Astrocyte of the spinal cord (primary cell): ENCODE data around the gene RLBP1.
A peak's percentile ranks its signal among the peaks of the same experiment; 100 is the strongest.

Experiments
- DNase-seq: peaks from one replicate; pipeline ENCODE4 v3.0.0; 2011; ENCODE audit warnings: low read depth, low spot score
- H3K4me3 ChIP-seq: 2 replicates; pipeline ENCODE4 v1.5.1; 2011; ENCODE audit warnings: low read depth, mild to moderate bottlenecking, low read length, moderate library complexity
- in situ Hi-C: cut with HindIII; loops from 2 replicates; pipeline ENCODE4 v1.10.0; 2017; ENCODE audit warnings: low sequenced_read_pairs
- TF ChIP-seq, protein P1 (sequence below): IDR thresholded peaks from 2 replicates; pipeline ENCODE4 v1.5.1; 2012; ENCODE audit warnings: low read depth, mild to moderate bottlenecking, low read length, inconsistent platforms

Gene RLBP1

DNA sequence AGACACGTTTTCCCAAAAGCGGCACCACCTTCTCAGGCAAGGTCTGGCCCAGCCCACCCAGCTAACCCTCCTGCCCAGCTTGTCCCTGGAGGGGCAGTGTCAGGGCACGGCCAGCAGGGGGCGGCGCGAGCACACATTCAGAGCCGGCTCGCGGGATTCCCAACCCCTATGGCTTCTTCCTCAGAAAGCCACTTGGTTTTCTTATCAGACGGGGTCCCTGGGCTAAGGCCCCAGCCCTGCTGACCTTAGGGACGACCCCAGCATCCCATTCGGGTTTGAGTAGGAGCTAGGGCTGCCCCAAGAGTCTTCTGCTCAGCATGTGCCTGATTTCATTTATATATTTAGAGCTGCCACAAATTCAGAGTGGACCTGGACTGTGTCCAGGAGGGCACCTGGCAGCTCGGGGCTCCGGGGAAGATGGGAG lies 14.5 kb downstream of the RLBP1 start:
- DNase-seq, result peak; percentile 65
- in situ Hi-C loops, result no loop called here
- H3K4me3 ChIP-seq, result no peak overlapping the region
- TF ChIP-seq, protein P1, sequence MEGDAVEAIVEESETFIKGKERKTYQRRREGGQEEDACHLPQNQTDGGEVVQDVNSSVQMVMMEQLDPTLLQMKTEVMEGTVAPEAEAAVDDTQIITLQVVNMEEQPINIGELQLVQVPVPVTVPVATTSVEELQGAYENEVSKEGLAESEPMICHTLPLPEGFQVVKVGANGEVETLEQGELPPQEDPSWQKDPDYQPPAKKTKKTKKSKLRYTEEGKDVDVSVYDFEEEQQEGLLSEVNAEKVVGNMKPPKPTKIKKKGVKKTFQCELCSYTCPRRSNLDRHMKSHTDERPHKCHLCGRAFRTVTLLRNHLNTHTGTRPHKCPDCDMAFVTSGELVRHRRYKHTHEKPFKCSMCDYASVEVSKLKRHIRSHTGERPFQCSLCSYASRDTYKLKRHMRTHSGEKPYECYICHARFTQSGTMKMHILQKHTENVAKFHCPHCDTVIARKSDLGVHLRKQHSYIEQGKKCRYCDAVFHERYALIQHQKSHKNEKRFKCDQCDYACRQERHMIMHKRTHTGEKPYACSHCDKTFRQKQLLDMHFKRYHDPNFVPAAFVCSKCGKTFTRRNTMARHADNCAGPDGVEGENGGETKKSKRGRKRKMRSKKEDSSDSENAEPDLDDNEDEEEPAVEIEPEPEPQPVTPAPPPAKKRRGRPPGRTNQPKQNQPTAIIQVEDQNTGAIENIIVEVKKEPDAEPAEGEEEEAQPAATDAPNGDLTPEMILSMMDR, result peak; percentile 99

GRCh38 chr15:89205991-89206585 lies 15.3 kb downstream of the RLBP1 start:
- no peak for DNase-seq
- in situ Hi-C loops, result no loop called here
- no peak overlapping the region for H3K4me3 ChIP-seq
- TF ChIP-seq, protein P1, result no peak

DNA sequence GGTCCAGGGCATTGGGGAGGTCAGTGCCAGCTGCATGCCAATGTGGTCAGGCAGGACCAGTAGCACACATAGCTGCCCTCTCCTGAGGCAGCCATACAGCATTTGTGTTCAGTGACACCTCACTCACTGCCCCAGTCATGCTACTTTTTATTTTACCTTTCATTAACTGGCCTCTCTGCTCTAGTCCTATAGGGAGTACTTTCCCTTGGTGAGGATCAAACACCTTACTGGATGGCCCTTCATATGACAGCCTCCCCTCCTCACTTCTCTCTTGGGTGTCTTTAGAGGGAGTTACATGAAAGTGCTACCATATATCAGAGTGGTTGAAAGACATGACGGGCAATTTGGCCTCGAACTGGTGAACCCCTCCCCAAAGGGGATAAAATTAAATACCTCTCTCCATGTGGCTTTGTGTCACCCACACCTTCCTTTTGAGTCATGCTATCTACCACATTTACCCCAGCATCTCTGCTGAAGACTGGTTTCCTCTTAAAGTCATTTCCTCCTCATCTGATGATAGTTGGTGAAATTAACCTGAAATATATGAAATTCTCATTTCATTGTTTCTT lies 17.6 kb downstream of the RLBP1 start:
- DNase-seq, result no peak
- TF ChIP-seq, protein P1, result no peak
- in situ Hi-C loops, result no loop called here
- H3K4me3 ChIP-seq, result no peak overlapping the region

- in situ Hi-C loops, result no loop called here
- DNase-seq, result no peak
- no peak overlapping the region for H3K4me3 ChIP-seq
- TF ChIP-seq, protein P1, result no peak
These were observed 19.8 kb downstream of the RLBP1 start for GRCh38 chr15:89201465-89202005.

GRCh38 chr15:89200182-89200581 lies 21.2 kb downstream of the RLBP1 start:
- no peak overlapping the region for H3K4me3 ChIP-seq
- DNase-seq, result no peak
- TF ChIP-seq, protein P1, result no peak
- in situ Hi-C loops, result no loop called here

DNA sequence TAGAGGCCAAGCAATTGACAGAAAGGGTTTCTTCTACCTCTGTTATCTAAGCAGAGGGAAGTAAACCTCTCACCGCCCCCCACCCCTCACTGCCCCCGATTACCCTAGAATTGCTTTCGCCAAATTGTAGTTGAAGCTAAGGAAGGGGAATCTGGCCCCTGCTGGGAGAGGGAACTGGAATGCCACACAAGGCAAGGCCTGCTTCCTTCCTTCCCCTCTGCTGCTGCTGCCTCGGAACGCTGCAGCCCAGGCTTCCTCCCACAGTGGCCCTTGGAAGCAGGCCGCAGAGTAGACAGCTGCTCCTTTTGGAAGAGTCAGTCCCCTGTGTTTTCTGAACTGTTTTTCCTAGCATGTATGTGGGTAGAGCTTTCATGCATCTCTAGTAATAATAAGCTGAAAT lies 21.6 kb downstream of the RLBP1 start:
- DNase-seq, result no peak
- in situ Hi-C loops, result no loop called here
- TF ChIP-seq, protein P1, result no peak
- no peak overlapping the region for H3K4me3 ChIP-seq
